NCI-H1417 (cell line): ENCODE results near the gene KCNAB2.

ENCODE experiments used
- DNase-seq, 3 experiments: peaks; one replicate each; lab custom pipeline; 2025; lab: John Stamatoyannopoulos, UW

The KCNAB2 gene

DNA sequence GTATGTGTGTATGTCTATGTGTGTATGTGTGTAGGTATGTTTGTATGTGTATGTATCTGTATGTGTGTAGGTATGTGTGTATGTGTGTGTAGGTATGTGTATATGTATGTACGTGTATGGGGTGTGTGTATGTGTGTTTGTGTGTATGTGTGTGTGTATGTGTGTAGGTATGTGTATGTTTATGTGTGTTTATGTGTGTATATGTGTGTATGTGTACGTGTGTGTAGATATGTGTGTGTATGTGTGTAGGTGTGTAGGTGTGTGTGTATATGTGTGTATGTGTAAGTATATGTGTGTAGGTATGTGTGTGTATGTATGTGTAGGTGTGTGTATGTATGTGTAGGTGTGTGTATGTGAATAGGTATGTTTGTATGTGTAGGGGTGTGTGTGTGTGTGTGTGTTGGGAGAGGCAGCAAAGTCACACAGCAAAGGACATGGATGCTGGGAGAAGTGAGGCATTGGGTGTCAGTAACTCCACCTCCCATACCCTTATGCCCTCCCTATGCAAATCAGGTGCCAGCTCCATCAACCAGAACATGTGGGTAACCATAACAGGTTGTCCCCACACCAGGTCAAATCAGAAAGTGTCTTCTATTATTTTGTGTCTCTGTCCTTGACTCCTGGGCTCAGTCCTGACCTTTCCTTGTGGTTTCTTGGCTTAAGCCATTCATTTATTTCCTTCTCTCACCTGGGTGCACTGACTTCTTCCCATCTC is 15.0 kb upstream of the KCNAB2 start:
- no peak for DNase-seq

DNA sequence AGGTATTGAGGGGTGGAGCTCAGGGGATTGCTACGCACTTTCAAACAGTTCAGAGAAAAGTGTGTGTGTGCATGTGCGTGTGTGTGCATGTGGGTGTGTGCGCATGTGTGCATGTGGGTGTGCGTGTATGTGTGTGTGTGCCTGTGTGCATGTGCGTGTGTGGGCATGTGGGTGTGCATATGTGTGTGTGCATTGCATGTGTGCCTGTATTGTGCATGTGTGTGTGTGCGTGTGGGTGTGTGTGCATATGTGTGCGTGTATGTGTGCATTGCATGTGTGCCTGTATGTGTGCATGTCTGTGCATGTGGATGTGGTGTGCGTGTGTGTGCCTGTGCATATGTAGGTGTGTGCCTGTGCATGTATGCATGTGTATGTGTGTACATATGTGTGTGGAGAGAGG is 12.6 kb upstream of the KCNAB2 start:
- DNase-seq, result no peak

DNA sequence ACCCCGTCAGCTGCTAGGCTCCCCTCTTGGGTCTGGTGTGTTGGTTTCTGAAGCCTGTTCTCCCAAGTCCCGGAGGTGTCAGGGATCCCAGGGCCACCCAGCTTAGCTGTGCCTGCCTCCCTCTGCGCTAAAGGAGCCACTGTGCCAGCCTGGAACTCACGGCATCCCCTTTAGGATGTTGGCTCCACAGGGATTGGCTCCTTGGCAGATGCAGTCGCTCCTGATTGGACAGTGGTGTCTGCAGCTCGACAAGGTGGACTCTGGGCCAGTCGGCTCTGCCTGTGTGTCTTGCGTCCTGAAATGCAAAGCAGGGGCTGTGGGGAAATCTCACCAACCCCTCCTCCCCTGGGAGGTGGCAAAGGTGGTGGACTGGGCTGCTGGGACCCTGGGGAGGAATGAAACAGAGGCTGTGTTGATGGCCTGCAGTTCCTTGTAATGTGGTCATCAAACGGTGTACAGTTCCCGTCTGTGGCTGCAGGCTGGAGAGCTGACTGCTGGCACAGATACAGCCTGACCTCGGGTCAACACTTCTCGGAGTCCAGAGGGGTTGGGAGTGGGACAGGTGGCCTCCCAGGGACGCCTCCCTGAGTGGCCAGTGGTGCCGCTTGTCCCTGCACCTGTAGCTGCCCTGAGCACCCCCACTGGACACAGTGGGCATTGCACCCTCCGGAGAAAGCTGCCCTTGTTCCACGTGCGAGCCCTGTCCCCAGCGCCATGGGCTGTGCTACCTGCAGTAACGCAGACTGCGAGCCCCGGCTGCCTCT is 11.5 kb upstream of the KCNAB2 start:
- peak in 2 of 3 experiments; percentile 73 to 86 for DNase-seq

DNA sequence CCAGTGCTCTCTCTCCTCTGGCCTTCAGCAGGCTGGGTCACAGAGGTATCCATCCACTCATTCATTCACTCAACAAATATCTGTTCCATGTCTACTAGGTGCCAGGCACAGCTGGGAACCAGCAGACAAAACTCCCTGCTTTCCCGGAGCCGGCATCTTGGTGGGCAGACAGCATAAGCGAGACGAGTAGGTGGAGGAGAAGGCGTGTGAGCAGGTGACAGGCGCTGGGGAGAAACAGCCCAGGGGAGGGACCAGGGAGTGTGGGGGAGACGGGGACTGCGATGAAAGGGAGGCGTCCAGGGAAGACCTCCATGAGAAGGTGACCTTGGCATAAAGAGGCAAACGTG is 11.0 kb upstream of the KCNAB2 start:
- no peak for DNase-seq

DNA sequence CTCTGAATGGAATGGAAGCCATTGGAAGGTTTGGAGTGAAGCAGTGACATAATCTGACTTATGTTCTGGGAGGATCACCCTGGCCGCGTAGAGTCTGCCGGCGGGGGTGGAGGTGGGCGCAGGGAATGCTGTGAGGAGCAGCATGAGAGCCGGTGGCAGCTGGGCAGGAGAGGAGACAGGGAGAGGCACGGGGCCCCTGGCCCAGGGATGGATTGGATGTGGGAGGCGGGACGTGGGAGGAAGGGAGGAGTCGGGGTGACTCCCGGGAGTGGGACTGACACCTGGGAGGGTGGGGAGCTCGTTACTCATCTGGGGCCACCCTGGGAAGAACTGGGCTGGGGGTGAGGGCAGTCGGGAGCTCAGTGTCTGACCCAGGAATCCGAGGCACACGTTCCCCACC is 10.4 kb upstream of the KCNAB2 start:
- no peak for DNase-seq

DNA sequence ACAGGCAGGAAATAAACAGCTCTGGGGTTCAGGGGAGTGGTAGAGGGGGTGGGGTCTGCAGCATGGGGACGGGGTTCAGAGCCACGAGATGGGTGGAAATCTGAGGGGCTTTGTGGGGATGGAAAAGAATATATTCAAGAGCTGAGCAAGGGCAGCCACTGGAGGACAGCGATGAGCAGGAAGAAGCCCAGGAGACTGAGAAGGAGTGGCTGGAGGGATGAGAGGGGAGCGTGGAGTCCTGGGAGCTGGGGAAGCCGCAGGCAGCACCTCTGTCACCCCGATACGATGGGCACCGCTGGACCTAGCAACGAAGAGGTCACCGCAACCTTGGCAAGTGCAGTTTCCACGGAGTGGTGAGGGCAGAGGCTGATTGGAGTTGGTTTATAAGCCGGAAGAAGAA is 10.0 kb upstream of the KCNAB2 start:
- DNase-seq, result no peak

DNA sequence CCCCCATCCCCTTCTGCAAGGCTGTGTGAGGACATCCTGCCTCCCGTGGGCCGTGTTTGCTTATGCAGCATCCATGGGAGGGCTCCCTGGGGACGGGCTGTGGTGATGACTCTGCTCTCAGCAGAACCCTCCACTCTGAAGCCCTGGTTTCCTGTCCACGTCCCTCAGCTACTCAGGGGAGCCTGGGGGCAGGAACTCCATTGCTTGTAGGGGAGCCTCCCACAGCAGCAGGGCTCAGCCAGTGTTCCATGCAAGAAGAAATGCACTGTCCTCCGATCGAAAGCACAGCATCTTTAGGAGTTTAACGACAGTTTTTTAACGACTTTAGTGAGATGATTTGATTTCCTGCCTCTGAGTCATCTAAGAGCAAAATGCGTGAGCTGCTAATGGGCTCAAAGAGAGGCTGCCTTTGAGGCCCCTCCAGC is 8.3 kb upstream of the KCNAB2 start:
- peak in 2 of 3 experiments; percentile 9 to 30 for DNase-seq

DNA sequence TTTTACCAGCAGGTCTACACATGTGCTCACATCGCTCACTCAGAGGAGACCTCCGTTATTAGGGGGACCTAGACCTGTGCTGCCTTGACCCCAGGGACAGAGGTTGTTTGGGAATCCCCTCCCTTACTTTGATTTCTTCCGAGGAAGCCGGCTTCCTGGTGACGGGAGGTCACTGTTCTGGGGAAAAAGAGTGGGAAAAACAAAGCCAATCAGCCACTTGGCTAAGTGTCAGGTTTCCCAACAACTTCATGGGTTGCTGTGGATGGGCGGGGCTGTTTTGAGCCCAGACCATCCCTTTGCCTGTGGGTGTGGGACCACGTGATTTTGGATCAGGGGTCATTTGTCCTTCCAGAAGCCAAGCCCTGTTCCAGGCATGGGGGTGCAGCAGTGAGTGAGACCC is 7.1 kb upstream of the KCNAB2 start:
- no peak for DNase-seq

DNA sequence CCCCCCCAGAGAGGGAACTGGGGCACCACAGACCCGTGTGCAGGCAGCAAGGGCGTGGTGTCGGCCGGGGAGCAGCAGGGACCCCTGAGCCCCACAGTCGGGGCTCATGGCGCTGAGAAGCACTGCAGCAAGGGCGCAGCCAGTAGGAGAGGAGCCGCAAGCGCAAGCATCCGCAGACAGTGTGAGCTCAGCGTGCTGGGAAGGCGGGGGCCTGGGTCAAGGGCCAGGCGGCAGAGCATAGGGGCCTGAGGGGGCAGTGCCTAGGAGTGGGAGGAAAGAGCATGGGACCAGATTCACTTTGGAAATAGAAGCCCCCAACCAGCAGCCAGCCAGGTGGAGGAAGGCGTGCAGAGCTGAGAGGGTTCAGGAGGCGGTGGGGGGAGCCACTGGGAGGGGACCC is 6.7 kb upstream of the KCNAB2 start:
- DNase-seq, result no peak

DNA sequence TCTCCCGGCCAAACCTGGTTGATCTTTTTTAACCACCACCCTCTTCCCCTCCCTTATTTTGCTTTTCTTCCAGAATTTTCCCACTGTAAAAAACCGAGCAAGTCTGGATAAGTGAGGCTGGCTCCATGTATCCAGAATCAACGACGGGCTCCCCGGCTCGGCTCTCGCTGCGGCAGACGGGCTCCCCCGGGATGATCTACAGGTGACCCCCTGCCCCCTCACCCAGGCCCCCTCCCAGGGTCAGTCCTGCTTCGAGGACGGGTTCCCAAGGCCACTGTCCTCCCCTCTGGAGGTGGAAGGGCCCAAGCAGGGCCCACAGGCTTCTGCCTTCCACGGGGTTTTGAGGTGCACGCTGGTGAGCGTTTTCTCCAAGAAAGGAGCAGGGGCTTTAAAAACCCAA is 5.2 kb upstream of the KCNAB2 start:
- no peak for DNase-seq

DNA sequence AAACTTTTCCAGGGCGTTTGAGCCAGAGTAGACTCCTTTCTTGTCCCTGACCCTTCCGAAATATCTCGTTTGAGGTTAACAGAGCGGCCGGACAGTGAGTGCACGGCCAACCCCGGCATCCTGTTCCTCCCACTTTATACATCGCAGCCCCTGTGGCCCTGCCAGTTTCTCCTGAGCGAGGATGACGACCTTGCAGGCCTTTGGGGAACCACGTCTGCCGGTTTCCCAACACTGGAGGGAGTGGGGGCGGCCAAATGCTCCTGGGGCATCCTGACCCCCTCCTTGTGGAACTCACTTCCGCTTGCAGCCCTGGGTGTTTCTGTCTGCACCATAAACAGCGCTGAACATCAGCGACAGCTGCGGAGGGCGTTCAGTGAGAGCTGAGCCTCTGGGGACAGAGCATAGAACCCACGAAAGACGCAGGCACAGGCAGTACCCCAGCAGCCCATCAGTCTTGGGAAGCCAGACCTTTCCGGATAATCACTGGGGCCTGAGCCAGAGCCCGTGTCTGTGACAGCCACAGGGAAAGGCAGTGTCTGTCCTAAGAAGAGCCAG is 4.8 kb upstream of the KCNAB2 start:
- DNase-seq, result no peak

DNA sequence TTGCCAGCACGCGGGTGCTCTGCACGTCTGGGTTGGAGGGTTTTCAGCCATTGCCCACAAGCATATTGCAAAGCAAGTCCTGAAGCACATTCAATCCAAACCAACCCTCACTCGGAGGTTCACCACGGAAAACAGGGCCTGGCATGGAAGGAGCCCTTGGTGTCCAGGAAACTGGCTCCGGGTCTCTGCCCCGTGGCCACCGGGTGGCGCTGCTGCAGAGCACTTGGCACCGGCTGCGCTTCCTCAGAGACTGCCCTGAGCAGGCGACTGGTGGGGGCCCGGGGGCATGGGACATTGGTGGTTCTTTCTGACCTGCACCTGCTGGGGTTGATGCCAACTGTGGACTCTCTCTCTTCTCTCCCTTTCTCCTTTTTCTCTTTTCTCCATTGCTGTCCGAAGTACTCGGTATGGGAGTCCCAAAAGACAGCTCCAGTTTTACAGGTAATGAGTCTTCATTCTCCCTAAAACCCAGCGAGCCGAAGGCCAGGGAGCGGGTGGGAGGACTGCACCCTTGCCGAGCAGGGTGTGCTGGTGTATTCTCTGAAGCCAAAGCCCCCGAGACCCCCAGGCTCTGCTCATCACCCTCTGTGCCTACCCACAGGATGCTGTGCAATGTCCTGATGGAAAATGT is 4.1 kb upstream of the KCNAB2 start:
- no peak for DNase-seq

DNA sequence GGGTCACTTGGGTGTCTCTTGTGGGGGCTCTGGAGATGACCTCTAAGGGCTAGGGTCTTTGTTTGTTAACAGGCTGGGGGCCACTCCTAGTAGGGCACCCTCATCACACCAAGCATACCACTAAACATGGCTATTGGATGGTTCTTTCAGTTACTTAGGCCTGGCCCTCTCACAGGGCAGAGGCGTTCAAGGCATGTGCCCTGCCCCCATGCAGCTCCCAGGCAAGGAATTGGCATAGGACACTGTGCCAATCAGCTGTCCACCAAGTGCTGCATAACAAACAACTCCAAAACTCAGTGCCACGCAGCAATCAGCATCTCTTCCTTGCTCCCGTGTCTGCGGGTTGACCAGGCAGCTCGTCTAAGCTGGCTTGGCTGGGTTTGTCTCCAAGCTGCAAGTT is 2.1 kb upstream of the KCNAB2 start:
- DNase-seq, result no peak

DNA sequence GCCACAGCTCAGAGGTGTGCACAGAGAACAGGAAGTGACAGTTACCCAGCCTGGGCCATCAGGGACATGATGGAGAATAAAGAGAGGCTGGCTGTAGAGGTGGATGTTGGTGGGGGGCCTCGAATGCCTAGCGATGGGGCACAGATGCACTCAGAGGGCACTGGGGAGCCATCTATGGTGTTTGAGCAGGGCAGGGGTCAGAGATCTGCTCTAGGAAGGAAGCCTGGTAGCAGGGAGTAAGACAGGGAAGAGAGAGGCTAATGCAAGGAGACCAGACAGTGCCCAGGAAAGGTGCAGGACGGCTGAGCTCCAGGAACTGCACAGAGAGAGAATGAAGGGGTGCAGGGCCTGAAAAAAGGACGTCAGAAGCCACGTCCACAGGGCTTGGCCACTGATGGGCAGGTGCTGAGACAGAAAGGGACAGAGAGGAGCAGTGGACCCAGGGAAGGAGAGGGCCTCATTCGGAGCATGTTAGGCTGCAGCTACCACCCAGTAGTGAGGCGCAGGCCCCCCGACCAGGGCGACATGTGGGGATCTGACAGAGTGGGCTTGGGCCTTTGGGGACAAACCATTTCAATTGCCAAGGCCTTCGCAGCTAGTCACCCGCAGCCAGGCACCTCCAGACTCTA is 1.1 kb upstream of the KCNAB2 start:
- DNase-seq, result no peak

DNA sequence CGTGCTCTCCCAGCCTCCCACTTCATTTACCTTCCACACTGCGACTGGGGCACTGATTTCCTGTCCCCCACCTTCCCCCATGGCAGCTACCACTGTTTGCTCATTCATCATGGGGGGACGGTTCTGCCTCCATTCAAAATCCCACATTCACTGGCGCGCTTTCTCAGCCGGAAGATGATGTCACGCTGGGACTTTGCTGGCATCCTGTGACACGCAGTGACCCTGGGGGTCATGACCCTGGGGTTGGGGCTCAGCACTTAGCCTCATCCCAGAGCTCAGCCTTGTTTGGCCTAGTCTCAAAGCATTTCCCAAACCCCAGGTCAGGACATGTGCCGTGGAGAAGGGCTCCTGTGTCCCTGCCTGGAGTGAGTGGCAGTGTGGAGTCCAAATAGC is 582 bp upstream of the KCNAB2 start:
- DNase-seq, result no peak

DNA sequence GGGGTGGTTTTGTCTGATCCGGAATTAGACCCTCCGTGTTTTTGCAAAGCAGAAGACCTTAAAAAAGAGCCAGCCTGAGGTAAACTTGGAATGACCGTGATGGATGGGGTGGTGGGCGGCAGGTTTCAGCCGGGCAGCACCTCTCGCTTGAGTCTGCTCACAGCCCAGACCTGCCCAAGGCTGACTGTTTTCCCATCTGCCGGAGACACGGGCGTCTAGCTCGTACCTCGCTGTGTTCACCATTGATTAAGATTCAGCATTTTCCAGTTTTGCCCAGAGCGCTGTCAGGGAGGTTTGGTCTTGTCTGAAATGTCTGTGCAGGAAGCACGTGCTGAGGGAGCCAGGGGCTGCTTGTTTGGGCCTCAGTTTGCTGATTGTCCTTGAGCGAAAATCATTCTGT is 591 bp downstream of the KCNAB2 start:
- DNase-seq, result no peak

DNA sequence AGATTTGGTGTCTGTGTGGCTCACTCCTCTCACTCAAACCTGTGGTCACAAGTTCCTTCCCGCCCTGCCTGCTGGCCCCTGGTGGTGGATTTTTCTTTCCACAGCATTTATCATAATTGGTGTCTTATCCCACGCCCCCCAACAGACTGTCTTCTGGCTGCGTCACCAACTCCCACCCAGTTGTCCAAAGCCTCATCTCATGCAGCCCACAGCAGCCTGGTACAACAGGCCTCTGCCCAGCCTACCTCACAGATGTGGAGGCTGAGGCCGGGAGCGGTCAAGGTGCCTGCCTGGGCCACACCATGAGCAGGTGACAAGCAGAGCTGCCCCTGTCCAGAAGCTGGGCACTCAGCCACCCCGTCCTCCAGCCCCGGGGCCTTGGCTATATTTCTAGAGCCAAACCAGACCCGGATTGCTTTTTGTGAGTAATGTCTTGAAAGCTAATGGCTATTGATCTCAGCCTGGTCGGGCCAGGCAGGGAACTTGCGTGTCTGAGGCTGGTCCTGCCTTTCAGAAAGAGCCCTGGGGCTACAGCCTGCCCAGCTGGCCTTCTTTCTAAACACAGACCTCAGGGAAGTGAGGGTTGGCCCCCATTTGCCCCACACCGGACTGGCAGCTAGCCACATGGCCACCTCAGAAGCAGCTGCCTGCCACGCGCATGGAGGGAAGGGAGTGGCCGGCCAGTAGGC is 2.6 kb downstream of the KCNAB2 start:
- DNase-seq, result peak in 1 of 3 experiments; percentile 5

DNA sequence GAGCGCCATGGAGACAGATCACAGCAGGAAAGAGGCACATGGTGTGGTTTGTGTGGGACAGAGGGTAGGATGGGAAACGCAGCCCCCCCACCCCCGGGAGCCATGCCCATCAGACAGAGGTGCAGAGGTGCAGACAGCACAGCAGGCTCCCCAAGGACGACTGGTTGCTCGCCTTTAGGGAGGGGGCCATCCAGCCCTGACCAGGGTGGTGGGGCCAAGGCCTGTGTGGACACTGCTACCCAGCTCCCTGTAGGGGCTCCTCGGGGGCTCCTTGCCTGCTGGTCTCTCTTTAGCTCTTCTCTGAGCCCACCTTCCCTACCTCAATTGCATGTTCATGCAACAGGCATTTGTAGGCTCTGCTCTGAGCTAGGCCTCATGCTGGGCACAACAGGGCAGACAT is 3.7 kb downstream of the KCNAB2 start:
- no peak for DNase-seq

DNA sequence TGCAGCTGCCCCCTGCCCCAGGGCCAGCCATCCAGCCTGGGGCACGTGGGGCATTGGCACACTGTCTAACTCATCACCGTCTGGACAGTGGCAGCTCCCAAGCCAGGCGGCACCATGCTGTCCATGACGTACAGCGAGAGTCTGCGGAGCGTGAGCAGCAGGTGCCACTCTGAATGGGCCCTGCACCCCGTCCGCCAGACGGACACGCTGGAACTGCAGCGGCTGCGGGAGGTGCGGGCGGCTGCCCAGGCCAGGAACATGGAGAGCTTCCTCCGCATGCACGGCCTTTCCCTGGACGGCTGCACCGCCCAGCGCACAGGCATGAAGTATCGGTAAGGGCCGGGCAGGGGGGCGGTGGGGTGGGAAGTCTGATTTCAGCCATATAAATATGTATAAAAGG is 5.7 kb downstream of the KCNAB2 start:
- no peak for DNase-seq

DNA sequence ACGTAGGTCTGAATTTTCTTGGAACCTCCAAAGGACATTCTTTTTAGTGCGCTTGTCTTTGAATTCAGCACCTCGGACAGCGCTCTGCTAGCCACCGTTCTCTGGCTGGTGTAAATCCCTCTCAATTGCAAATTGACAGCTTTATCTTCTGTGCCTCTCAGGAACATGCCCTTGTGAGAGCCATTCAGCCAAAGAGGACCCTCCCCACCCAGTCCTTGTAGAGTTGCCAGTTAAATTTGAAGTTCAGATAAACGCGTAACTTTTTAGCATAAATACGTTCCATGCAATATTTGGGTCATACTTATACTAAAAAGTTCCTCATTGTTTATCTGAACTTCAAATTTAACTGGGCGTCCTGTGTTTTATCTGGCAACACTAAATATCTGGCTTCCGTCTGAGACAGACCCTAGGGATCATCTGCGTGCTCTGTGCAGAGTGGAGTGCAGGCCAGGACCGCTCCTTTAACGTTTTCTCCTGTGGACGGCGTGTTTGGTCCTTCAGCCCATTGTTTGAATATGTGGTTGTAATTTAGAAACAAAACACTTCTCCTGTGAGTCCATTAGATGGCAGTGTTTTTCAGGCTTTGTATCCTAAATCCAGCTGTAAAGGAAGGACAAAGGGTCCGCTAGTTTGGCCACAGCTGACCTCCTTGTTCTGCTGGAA is 7.0 kb downstream of the KCNAB2 start:
- peak in 2 of 3 experiments; percentile 52 to 82 for DNase-seq

DNA sequence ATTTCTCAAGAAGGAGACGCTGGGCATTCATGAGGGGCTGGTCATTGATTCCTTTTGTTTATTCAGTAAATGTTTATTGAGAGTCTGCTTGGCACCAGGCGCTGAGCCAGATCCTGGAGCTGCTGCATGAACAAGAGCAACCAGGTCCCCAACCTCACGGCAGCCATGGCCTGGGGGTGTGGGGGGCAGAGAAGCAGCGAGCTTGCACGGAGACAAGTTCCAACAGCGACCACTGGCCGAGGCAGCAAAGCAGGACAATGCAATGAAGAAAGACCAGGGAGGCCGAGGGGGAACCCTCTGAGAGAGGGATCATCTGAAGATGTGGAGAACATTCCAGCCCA is 7.5 kb downstream of the KCNAB2 start:
- DNase-seq, result peak in 1 of 3 experiments; percentile 56

DNA sequence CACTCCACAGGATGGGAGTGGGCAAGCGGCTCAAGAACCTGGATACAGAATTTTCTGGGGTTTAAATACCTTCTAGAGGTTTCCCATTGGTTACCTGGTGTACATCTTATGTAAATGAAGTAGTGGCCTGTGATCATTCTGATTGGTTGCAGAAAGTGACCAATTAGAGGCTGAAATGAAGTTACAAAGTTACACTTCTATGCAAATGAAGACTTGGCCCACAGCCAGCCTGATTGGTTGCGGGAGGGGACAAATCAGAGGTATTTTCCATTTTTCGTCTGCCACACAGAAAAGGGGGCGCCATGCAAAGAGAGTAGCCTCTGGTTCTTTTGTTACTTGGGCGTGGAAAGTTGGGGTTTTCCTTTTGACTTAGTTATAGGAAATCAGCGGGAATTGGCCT is 8.9 kb downstream of the KCNAB2 start:
- no peak for DNase-seq
